ENCODE measurements around the gene JAG1. TPM values are rescaled to one million over a fixed set of nuclear protein-coding genes. Genes with fewer than 3 reads are reported as not detected.

Gene JAG1
- total and polyA plus RNA-seq, 9 of the 15 experiments (the other 6 are each of a cell fraction or from before 2014, with no cell fraction given), result 0.04 to 0.40 (median 0.07) TPM

GRCh38 chr20:10649797-10650160, 24.0 kb downstream of the JAG1 start:
- ATAC-seq, result no peak
- CTCF ChIA-PET (ENCODE audit: low intra/inter-chr PET ratio), result no interaction called here
- no peaks in the 10 kb centered on the region for H3K36me3 ChIP-seq (ENCODE audit: control insufficient read depth, insufficient read depth, low read length)
- no TSS peak for BruUV-seq (replicated peaks)
- no peaks in the 10 kb centered on the region for H3K9me1 ChIP-seq (ENCODE audit: control insufficient read depth, insufficient read depth, low read length)
- H3K79me2 ChIP-seq (ENCODE audit: control insufficient read depth, insufficient read depth, low read length), result no peaks in the 10 kb centered on the region
- POLR2A ChIA-PET, result interaction anchor here (0.7 to 1.0 kb wide), 2 partner anchors 14 to 213 kb away, joined by 3 read pairs; no protein-coding TSS in a partner anchor
- in situ Hi-C loops (cut with MboI), result no loop called here
- H3K4me2 ChIP-seq (ENCODE audit: insufficient read depth, low read length), result no peak overlapping the region
- 0% methylated on average over 3 of the region's 3 CpGs for WGBS (ENCODE audit: insufficient coverage, low coverage, missing lambda C conversion rate)
- H3K9me3 ChIP-seq (replicated peaks; ENCODE audit: control insufficient read depth, insufficient read depth, low read depth, low read length), result no peaks in the 10 kb centered on the region
- no peaks in the 10 kb centered on the region for H3K4me1 ChIP-seq (replicated peaks in 1 of 2; ENCODE audit: control insufficient read depth in 2 of 2, insufficient read depth in 2 of 2, low read length in 2 of 2)
- no peak overlapping the region for H3K9ac ChIP-seq (ENCODE audit: insufficient read depth in 1 of 2, low read depth in 2 of 2, low read length in 2 of 2)
- H3K27ac ChIP-seq (ENCODE audit: extremely low read depth, low read depth, low read length), result no peak overlapping the region
- FAIRE-seq, result no peak
- H2AFZ ChIP-seq (ENCODE audit: low read depth, low read length), result no peak overlapping the region
- no peak overlapping the region for H3K4me3 ChIP-seq
- TF ChIP-seq BRD9 (IDR thresholded peaks at IDR 0.05; ENCODE audit: low read depth, partially characterized antibody) (no peak), NR4A1 (CRISPR knock-in tag; IDR thresholded peaks at IDR 0.05) (no peak), NR4A1 (tag; IDR thresholded peaks at IDR 0.05) (no peak), EWSR1 (IDR thresholded peaks at IDR 0.05; ENCODE audit: borderline replicate concordance, low read depth, partially characterized antibody) (no peak), NR1H2 (CRISPR knock-in tag; IDR thresholded peaks at IDR 0.05) (no peak), ZNF121 (CRISPR knock-in tag; conservative IDR thresholded peaks at IDR 0.05) (no peak), ZNF316 (IDR thresholded peaks at IDR 0.05) (no peak), SMARCC2 (IDR thresholded peaks at IDR 0.05; ENCODE audit: low read depth) (no peak), ZNF707 (CRISPR knock-in tag; conservative IDR thresholded peaks at IDR 0.05) (no peak), DNMT1 (IDR thresholded peaks at IDR 0.05) (no peak), ARNT (IDR thresholded peaks at IDR 0.05) (no peak), CREB3 (tag; conservative IDR thresholded peaks at IDR 0.05; ENCODE audit: low read depth) (no peak), TFE3 (CRISPR knock-in tag; IDR thresholded peaks at IDR 0.05) (no peak), RBM34 (IDR thresholded peaks at IDR 0.05; ENCODE audit: borderline replicate concordance, insufficient read depth, low read length) (no peak), TCF3 (CRISPR knock-in tag; IDR thresholded peaks at IDR 0.05) (no peak), OTX1 (CRISPR knock-in tag; IDR thresholded peaks at IDR 0.05) (no peak)
- H4K20me1 ChIP-seq (replicated peaks; ENCODE audit: control insufficient read depth, insufficient read depth, low read length), result no peaks in the 10 kb centered on the region
- DNase-seq (ENCODE audit: extremely low read depth in 1 of 4, low spot score in 3 of 4), result no peak
- H3K27me3 ChIP-seq (ENCODE audit: control insufficient read depth in 2 of 2, insufficient read depth in 2 of 2, low read length in 2 of 2), result peaks cover 3 to 29% of the 10 kb centered on the region in 2 experiments; a peak in 2 of 5 replicates
- intact Hi-C loops (cut with micrococcal nuclease), result loop anchor here (5.0 kb wide), 1 partner anchor 97 kb away; no protein-coding TSS in a partner anchor

Measured in K562 (cell line).